Measurements from ENCODE around the gene ARL15. TPM values are rescaled to one million over a fixed set of nuclear protein-coding genes. Genes with fewer than 3 reads are reported as not detected.

The ARL15 gene
- total RNA-seq, 1 donor from 2014 or later: 42.3 TPM

GRCh38 chr5:53917095-53917494 is 393.3 kb downstream of the ARL15 start:
- H3K4me3 ChIP-seq (ENCODE audit: low read length in 3 of 3): no peak overlapping the region
- no peaks in the 10 kb centered on the region for H3K27me3 ChIP-seq (ENCODE audit: control insufficient read depth in 3 of 3, insufficient read depth in 3 of 3, low read length in 3 of 3)
- no peak overlapping the region for H3K27ac ChIP-seq (ENCODE audit: low read depth, low read length)
- H3K36me3 ChIP-seq (ENCODE audit: control insufficient read depth in 3 of 3, insufficient read depth in 3 of 3, low read length in 3 of 3): no peaks in the 10 kb centered on the region
- no peak overlapping the region for H3K9ac ChIP-seq (ENCODE audit: low read depth in 1 of 3, low read length in 3 of 3)
- no peaks in the 10 kb centered on the region for H3K4me1 ChIP-seq (ENCODE audit: control insufficient read depth in 3 of 3, insufficient read depth in 3 of 3, low read length in 3 of 3)
- no peaks in the 10 kb centered on the region for H3K9me3 ChIP-seq (ENCODE audit: control insufficient read depth in 3 of 3, low read length in 3 of 3)

- no peak overlapping the region for H3K4me3 ChIP-seq (ENCODE audit: low read length in 3 of 3)
- no peaks in the 10 kb centered on the region for H3K9me3 ChIP-seq (ENCODE audit: control insufficient read depth in 3 of 3, low read length in 3 of 3)
- H3K27me3 ChIP-seq (ENCODE audit: control insufficient read depth in 3 of 3, insufficient read depth in 3 of 3, low read length in 3 of 3): no peaks in the 10 kb centered on the region
- no peaks in the 10 kb centered on the region for H3K4me1 ChIP-seq (ENCODE audit: control insufficient read depth in 3 of 3, insufficient read depth in 3 of 3, low read length in 3 of 3)
- no peaks in the 10 kb centered on the region for H3K36me3 ChIP-seq (ENCODE audit: control insufficient read depth in 3 of 3, insufficient read depth in 3 of 3, low read length in 3 of 3)
- H3K9ac ChIP-seq (ENCODE audit: low read depth in 1 of 3, low read length in 3 of 3): no peak overlapping the region
- H3K27ac ChIP-seq (ENCODE audit: low read depth, low read length): no peak overlapping the region
Measured at GRCh38 chr5:53915120-53915519, 395.3 kb downstream of the ARL15 start.

- H3K27ac ChIP-seq (ENCODE audit: low read depth, low read length): no peak overlapping the region
- no peaks in the 10 kb centered on the region for H3K4me1 ChIP-seq (ENCODE audit: control insufficient read depth in 3 of 3, insufficient read depth in 3 of 3, low read length in 3 of 3)
- H3K9ac ChIP-seq (ENCODE audit: low read depth in 1 of 3, low read length in 3 of 3): no peak overlapping the region
- H3K36me3 ChIP-seq (ENCODE audit: control insufficient read depth in 3 of 3, insufficient read depth in 3 of 3, low read length in 3 of 3): no peaks in the 10 kb centered on the region
- no peaks in the 10 kb centered on the region for H3K9me3 ChIP-seq (ENCODE audit: control insufficient read depth in 3 of 3, low read length in 3 of 3)
- H3K4me3 ChIP-seq (ENCODE audit: low read length in 3 of 3): no peak overlapping the region
- H3K27me3 ChIP-seq (ENCODE audit: control insufficient read depth in 3 of 3, insufficient read depth in 3 of 3, low read length in 3 of 3): no peaks in the 10 kb centered on the region
Measured at GRCh38 chr5:53913941-53914340, 396.4 kb downstream of the ARL15 start.

GRCh38 chr5:53908757-53909156 is 401.6 kb downstream of the ARL15 start:
- H3K27me3 ChIP-seq (ENCODE audit: control insufficient read depth in 3 of 3, insufficient read depth in 3 of 3, low read length in 3 of 3): no peaks in the 10 kb centered on the region
- H3K4me1 ChIP-seq (ENCODE audit: control insufficient read depth in 3 of 3, insufficient read depth in 3 of 3, low read length in 3 of 3): no peaks in the 10 kb centered on the region
- no peak overlapping the region for H3K9ac ChIP-seq (ENCODE audit: low read depth in 1 of 3, low read length in 3 of 3)
- no peak overlapping the region for H3K4me3 ChIP-seq (ENCODE audit: low read length in 3 of 3)
- no peak overlapping the region for H3K27ac ChIP-seq (ENCODE audit: low read depth, low read length)
- no peaks in the 10 kb centered on the region for H3K36me3 ChIP-seq (ENCODE audit: control insufficient read depth in 3 of 3, insufficient read depth in 3 of 3, low read length in 3 of 3)
- no peaks in the 10 kb centered on the region for H3K9me3 ChIP-seq (ENCODE audit: control insufficient read depth in 3 of 3, low read length in 3 of 3)

- H3K9me3 ChIP-seq (ENCODE audit: control insufficient read depth in 3 of 3, low read length in 3 of 3): no peaks in the 10 kb centered on the region
- no peak overlapping the region for H3K4me3 ChIP-seq (ENCODE audit: low read length in 3 of 3)
- no peaks in the 10 kb centered on the region for H3K36me3 ChIP-seq (ENCODE audit: control insufficient read depth in 3 of 3, insufficient read depth in 3 of 3, low read length in 3 of 3)
- H3K4me1 ChIP-seq (ENCODE audit: control insufficient read depth in 3 of 3, insufficient read depth in 3 of 3, low read length in 3 of 3): peaks cover 0 to 3% (median 0%) of the 10 kb centered on the region in 3 donors
- H3K27ac ChIP-seq (ENCODE audit: low read depth, low read length): no peak overlapping the region
- no peaks in the 10 kb centered on the region for H3K27me3 ChIP-seq (ENCODE audit: control insufficient read depth in 3 of 3, insufficient read depth in 3 of 3, low read length in 3 of 3)
- no peak overlapping the region for H3K9ac ChIP-seq (ENCODE audit: low read depth in 1 of 3, low read length in 3 of 3)
Measured at GRCh38 chr5:53907827-53908226, 402.5 kb downstream of the ARL15 start.

GRCh38 chr5:53906736-53907135 is 403.6 kb downstream of the ARL15 start:
- no peak overlapping the region for H3K4me3 ChIP-seq (ENCODE audit: low read length in 3 of 3)
- peaks cover 0 to 7% (median 0%) of the 10 kb centered on the region in 3 donors for H3K4me1 ChIP-seq (ENCODE audit: control insufficient read depth in 3 of 3, insufficient read depth in 3 of 3, low read length in 3 of 3)
- no peak overlapping the region for H3K27ac ChIP-seq (ENCODE audit: low read depth, low read length)
- H3K9ac ChIP-seq (ENCODE audit: low read depth in 1 of 3, low read length in 3 of 3): no peak overlapping the region
- H3K36me3 ChIP-seq (ENCODE audit: control insufficient read depth in 3 of 3, insufficient read depth in 3 of 3, low read length in 3 of 3): no peaks in the 10 kb centered on the region
- H3K27me3 ChIP-seq (ENCODE audit: control insufficient read depth in 3 of 3, insufficient read depth in 3 of 3, low read length in 3 of 3): no peaks in the 10 kb centered on the region
- no peaks in the 10 kb centered on the region for H3K9me3 ChIP-seq (ENCODE audit: control insufficient read depth in 3 of 3, low read length in 3 of 3)

- Histone ChIP-seq H3K27me3 (ENCODE audit: control insufficient read depth in 3 of 3, insufficient read depth in 3 of 3, low read length in 3 of 3) (no peaks in the 10 kb centered on the region), H3K4me1 (ENCODE audit: control insufficient read depth in 3 of 3, insufficient read depth in 3 of 3, low read length in 3 of 3) (peaks cover 0 to 7% (median 0%) of the 10 kb centered on the region in 3 donors), H3K27ac (ENCODE audit: low read depth, low read length) (peak overlapping the region; percentile 48), H3K36me3 (ENCODE audit: control insufficient read depth in 3 of 3, insufficient read depth in 3 of 3, low read length in 3 of 3) (no peaks in the 10 kb centered on the region), H3K4me3 (ENCODE audit: low read length in 3 of 3) (peak overlapping the region in 1 of 3 donors; percentile 15), H3K9me3 (ENCODE audit: control insufficient read depth in 3 of 3, low read length in 3 of 3) (no peaks in the 10 kb centered on the region), H3K9ac (ENCODE audit: low read depth in 1 of 3, low read length in 3 of 3) (no peak overlapping the region)
Measured at GRCh38 chr5:53902296-53902907, 408.0 kb downstream of the ARL15 start.

GRCh38 chr5:53900677-53901076 is 409.7 kb downstream of the ARL15 start:
- Histone ChIP-seq H3K36me3 (ENCODE audit: control insufficient read depth in 3 of 3, insufficient read depth in 3 of 3, low read length in 3 of 3) (no peaks in the 10 kb centered on the region), H3K9me3 (ENCODE audit: control insufficient read depth in 3 of 3, low read length in 3 of 3) (no peaks in the 10 kb centered on the region), H3K4me3 (ENCODE audit: low read length in 3 of 3) (no peak overlapping the region), H3K4me1 (ENCODE audit: control insufficient read depth in 3 of 3, insufficient read depth in 3 of 3, low read length in 3 of 3) (peaks cover 0 to 7% (median 0%) of the 10 kb centered on the region in 3 donors), H3K9ac (ENCODE audit: low read depth in 1 of 3, low read length in 3 of 3) (no peak overlapping the region), H3K27ac (ENCODE audit: low read depth, low read length) (no peak overlapping the region), H3K27me3 (ENCODE audit: control insufficient read depth in 3 of 3, insufficient read depth in 3 of 3, low read length in 3 of 3) (no peaks in the 10 kb centered on the region)

- Histone ChIP-seq H3K4me3 (ENCODE audit: low read length in 3 of 3) (no peak overlapping the region), H3K27ac (ENCODE audit: low read depth, low read length) (no peak overlapping the region), H3K9ac (ENCODE audit: low read depth in 1 of 3, low read length in 3 of 3) (no peak overlapping the region), H3K36me3 (ENCODE audit: control insufficient read depth in 3 of 3, insufficient read depth in 3 of 3, low read length in 3 of 3) (no peaks in the 10 kb centered on the region), H3K4me1 (ENCODE audit: control insufficient read depth in 3 of 3, insufficient read depth in 3 of 3, low read length in 3 of 3) (peaks cover 0 to 3% (median 0%) of the 10 kb centered on the region in 3 donors), H3K27me3 (ENCODE audit: control insufficient read depth in 3 of 3, insufficient read depth in 3 of 3, low read length in 3 of 3) (no peaks in the 10 kb centered on the region), H3K9me3 (ENCODE audit: control insufficient read depth in 3 of 3, low read length in 3 of 3) (no peaks in the 10 kb centered on the region)
Measured at GRCh38 chr5:53895091-53895683, 415.2 kb downstream of the ARL15 start.

GRCh38 chr5:53893626-53894025 is 416.7 kb downstream of the ARL15 start:
- Histone ChIP-seq H3K4me1 (ENCODE audit: control insufficient read depth in 3 of 3, insufficient read depth in 3 of 3, low read length in 3 of 3) (peaks cover 0 to 3% (median 0%) of the 10 kb centered on the region in 3 donors), H3K27ac (ENCODE audit: low read depth, low read length) (no peak overlapping the region), H3K4me3 (ENCODE audit: low read length in 3 of 3) (no peak overlapping the region), H3K9me3 (ENCODE audit: control insufficient read depth in 3 of 3, low read length in 3 of 3) (no peaks in the 10 kb centered on the region), H3K36me3 (ENCODE audit: control insufficient read depth in 3 of 3, insufficient read depth in 3 of 3, low read length in 3 of 3) (no peaks in the 10 kb centered on the region), H3K9ac (ENCODE audit: low read depth in 1 of 3, low read length in 3 of 3) (no peak overlapping the region), H3K27me3 (ENCODE audit: control insufficient read depth in 3 of 3, insufficient read depth in 3 of 3, low read length in 3 of 3) (no peaks in the 10 kb centered on the region)

Measured in skeletal muscle tissue (tissue), 4 donors.